HPDE6-E6E7 (cell line): ENCODE data around the gene ECHDC1.
"Not testable (repeated sequence)": the region's sequence is repeated elsewhere in the genome, so short reads cannot be mapped to it uniquely, and the experiment has no call there.

Experiments used
- DNase-seq: peaks from one replicate; pipeline ENCODE4 v3.0.0; 2011; ENCODE audit warnings: missing footprints; ENCODE audit errors: extremely low spot score

Gene ECHDC1, protein sequence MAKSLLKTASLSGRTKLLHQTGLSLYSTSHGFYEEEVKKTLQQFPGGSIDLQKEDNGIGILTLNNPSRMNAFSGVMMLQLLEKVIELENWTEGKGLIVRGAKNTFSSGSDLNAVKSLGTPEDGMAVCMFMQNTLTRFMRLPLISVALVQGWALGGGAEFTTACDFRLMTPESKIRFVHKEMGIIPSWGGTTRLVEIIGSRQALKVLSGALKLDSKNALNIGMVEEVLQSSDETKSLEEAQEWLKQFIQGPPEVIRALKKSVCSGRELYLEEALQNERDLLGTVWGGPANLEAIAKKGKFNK

GRCh38 chr6:127342946-127343808 lies at the start of gene ECHDC1:
Gene ECHDC1, minus strand, starts transcription at chr6:127343609. Its CDS starts 12,581 bp downstream, at chr6:127331028.
- no peak for DNase-seq

- peak; percentile 43 for DNase-seq
Observed at GRCh38 chr6:127392301-127392700, 48.9 kb upstream of the ECHDC1 start.

DNA sequence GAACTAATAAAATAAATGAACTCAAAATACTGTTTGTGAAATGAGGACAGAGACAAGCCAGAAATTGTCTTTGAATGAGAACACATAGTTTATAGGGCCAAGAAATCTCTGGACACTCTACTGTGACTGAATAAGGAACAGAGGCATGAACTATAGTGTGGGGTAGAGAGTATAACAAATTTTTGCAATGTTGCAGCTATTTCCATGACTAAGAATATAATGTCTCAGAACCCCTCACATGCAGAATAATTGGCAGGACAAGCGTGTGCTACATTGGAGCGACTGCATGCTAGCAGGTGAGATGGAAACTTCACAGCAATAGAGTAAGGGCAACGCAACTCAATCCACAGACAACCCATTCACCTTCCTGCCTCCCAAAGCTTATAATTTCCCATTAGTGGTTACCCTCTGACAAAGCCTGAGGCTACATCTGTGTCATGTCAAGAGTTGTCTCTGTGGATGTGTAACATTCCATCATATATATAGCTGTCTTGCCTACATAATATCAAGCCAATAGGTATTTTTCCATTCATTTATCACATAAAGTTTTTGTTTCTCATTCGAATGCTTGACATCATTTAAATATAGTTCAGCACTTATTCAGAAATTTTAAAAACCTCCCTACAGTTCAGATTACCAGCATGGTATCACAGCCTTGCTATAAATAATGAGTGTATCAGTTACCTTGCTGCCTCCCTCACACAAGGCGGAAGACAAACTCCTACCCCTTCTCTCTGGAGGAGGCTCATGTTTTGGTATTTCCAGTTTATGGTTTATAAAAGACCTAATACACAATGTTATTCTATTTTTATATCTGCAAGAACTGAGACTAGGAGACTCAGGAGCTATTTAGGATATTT lies 47.9 kb upstream of the ECHDC1 start:
- DNase-seq = no peak

DNA sequence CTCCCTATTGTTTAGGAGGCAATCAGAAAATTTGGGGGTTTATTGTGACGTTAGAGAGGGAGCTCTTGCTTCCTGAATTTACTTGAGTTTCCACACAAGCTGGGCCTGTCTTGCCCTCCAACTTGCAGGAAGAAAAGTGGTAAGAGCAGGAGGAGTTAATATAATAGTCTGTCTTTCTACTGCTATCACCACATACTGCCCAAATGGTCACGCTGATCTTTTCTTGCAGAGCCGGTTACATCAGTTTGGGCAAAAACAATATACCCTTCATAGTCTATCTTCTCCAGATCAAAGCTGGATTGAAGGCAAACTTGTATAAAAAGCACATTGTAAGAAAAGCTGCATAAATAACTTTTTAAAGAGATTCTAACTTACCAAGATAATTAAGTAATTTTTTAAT lies 46.3 kb upstream of the ECHDC1 start:
- DNase-seq = no peak

DNA sequence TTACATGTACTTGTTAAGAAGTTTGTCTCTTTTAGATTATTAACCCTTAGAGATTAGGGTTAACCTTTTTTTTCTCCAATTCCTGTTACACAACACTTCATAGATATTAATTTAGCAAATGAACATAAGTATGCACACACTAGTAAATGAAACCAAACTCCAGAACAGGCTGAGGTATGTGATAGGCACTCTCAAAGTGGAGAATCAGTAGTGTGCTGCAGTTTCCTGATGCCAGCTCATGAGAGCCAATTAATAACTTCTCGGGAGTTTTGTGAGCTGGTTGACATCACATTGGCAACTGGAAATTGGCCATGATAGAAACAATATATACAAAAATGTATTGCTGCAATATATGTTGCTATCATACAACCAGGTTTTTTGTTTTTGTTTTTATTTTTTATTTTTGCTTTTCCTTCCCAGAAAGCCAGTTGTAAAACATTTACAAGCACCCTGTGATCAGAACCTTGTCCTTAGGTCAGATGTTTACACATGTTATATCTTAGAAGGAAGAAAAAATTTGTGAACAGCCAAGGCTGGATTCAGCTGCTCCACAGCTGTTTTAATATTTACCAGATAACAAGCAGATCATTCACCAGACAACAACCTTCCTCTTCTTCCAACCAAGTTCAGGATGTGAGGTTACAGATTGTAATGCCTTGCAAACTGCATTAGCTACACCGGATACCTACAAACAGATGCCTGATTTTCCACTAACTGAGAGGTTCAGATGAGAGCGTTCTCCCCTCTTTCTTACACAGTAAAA lies 42.4 kb upstream of the ECHDC1 start:
- no peak for DNase-seq

DNA sequence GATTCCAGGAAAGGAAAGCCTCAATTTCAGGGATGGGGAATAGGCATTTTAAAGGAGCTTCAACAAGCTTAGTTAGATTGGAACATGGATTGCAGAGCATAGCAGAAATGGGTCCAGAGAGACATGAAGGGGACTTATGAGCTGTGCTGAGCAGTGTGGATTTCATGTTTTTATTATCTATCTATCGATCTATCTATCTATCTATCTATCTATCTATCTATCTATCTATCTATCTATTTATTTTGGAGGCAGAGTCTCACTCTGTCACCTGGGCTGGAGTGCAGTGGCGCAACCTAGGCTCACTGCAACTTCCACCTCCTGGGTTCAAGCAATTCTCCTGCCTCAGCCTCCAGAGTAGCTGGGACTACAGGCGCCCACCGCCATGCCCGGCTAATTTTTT lies 41.4 kb upstream of the ECHDC1 start:
- DNase-seq = not testable (repeated sequence)

GRCh38 chr6:127383988-127384387 lies 40.6 kb upstream of the ECHDC1 start:
- DNase-seq = no peak

DNA sequence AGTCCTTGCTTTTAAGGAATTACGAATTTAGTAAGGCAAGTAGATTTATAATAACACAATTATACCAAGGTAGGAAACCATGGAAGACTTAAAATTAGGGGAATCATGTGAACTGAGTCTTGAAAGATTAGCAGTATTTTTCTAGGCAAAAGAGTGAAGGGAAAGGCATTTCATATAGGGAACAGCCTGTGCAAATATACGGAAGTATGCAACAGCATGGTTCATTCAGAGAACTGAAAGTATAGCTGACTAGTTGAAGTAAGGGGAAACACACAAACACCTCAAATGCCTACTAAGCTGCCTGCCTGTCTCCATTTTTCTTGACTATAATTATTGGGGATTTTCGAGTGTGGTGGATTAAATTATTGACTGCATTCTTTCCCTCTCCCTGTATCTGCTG lies 39.0 kb upstream of the ECHDC1 start:
- no peak for DNase-seq

DNA sequence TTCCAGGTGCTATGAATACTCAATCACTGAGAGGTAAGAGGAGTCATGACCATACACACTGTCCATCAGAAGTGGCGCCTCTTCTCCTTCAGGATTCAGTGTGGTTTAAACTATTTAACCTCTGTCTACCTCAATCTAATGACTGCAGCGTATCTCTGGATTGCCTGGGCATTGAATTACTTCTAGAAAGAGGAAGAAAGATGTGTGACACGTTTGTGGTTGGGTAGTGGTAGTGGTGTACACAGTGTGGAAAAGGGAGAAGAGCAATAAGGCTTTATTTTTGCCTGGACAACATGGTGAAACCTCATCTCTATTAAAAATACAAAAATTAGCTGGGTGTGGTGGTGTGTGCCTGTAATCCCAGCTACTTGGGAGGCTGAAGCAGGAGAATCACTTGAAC lies 38.0 kb upstream of the ECHDC1 start:
- DNase-seq = no peak

GRCh38 chr6:127376685-127377084 lies 33.3 kb upstream of the ECHDC1 start:
- no peak for DNase-seq

DNA sequence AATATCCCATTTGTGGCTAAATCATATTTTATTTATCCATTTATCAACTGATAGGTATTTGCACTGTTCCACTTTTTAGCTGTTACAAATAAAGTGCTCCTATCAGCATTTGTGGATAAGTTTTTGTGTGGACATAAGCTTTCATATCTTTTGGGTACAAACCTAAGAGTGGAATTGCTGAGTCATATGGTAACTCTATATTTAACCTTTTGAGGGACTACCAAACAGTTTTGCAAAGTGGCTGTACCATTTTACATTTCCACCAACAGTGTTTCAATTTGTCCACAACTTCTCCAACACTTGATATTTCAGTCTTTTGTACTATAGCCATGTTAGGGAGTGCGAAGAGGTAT lies 23.6 kb upstream of the ECHDC1 start:
- no peak for DNase-seq

DNA sequence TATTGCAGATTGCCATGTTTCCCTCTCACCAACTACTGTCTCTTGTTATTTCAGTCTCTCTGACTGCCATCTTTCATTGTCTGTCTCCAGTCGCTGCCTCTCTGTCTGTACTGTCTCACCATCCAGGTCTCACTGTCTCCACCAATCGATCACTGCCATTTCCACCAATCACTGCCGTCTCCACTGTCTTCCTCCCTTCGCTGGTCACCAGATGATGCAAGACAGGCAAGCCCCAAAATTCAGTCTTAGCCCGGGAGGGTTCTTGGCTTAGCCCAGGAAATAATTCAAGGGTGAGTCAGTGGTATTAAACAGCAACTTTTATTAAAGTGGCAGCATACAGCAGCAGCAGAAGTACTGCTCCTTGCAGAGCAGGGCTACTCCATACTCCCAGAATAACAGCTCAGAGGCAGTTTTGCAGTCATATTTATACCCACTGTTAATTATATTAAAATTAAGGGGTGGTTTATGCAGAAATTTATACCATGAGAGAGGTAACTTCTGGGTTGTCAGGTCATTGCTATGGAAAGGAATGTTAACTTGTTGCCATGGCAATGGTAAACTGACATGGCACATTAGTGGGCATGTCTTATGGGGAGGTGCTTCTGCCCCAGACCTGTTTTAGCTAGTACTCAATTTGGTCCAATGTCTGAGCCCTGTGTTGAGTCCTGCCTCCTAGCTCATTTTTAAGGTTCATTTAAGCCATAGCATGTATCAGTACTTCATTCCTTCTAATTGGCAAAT lies 23.0 kb upstream of the ECHDC1 start:
- peak; percentile 81 for DNase-seq

GRCh38 chr6:127365874-127366273 lies 22.5 kb upstream of the ECHDC1 start:
- no peak for DNase-seq

DNA sequence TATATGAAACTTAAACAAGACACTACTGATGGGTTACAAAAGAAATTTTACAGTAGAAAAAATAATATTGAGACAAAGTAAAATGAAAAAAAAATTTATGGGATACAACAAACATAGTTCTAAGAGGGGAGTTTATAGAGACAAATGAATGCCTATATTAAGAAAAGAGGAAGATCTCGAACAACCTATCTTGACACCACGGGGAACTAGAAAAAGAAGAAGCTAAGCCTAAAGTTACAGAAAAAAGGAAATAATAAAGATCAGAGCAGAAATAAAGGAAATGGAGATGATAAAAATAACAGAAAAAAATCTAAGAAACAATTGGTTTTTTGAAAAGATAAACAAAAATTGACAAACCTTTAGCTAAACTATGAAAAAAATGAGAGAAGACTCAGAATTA lies 9.1 kb upstream of the ECHDC1 start:
- no peak for DNase-seq

GRCh38 chr6:127349980-127350379 lies 6.6 kb upstream of the ECHDC1 start:
- DNase-seq = no peak

DNA sequence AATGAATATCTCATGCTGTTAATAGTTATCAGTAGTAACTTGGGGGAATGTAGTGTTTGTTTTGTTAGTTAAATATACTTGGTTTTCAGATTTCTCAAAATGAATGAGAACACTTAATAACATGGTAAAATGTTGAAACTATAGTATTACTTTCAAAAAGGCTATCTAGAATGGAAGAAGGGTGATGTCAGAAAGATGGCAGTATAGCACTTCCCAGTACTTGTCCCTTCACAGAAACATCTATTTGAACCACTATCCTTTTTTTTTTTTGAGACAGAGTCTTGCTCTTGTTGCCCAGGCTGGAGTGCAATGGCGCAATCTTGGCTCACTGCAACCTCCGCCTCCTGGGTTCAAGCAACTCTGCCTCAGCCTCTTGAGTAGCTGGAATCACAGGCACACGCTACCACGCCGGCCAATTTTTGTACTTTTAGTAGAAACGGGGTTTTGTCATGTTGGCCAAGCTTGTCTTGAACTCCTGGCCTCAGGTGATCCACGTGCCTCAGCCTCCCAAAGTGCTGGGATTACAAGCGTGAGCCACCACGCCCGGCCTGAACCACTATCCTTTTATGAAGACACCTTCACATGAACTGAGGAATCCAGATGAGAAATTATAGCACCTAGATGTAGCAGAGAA lies 4.7 kb upstream of the ECHDC1 start:
- DNase-seq = no peak

GRCh38 chr6:127347178-127347577 lies 3.8 kb upstream of the ECHDC1 start:
- DNase-seq = no peak

DNA sequence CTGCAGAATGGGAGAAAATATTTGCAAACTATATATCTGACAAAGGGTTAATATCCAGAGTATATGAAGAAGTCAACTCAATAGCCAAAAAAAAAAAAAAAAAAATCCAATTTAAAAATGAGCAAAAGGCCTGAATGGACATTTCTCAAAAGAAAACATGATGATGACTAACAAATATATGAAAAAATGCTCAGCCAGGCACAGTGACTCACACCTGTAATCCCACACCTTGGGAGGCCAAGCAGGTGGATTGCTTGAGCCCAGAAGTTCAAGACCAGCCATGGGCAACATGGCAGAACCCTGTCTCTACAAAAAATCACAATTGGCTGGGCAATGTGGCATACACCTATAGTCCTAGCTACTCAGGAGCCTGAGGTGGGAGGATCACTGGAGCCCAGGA lies 2.1 kb upstream of the ECHDC1 start:
- DNase-seq = no peak

DNA sequence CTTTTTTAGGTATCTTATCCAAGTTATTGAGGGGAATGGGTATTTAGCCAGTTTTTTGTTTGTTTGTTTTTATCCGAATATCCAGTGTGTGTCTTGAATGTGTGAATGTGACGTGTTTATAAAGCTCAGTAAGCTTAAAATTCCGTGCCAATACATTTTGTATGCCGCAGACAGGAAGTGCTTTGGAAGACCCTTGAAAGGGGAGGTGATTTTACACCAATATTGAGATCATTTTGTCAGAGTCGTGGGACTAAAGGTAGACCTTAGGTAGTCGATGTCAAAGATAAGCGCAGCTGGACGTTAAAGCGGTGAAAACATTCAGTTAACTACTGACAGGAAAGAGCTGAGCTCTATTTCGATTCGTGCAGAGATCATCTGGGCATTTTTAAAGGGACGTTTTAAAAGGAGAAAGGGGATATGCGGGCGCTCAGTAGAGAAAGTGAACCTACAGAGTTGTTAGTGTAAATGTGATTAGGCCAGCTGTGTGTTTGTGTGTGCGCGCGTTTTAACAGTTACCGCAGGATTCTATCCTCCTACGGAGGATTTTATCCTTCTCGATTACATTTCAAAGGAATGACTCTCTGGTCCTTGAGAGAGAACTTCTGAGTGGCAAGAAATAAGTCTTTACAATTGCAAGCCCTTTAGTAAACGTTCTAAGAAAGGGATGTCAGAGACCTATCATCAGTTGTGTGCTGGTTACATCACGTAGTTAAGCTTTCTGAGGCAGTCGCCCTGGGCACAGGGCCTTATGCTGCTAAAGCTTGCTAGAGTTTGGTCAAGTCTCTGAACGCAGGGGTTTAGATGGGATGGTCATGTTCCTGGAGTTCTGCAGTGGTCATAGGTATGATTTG lies 625 bp upstream of the ECHDC1 start:
- DNase-seq = no peak
